Type B pancreatic cell (in vitro differentiated cells): Measurements from ENCODE around the gene PPP1R11. TPM values are rescaled to one million over a fixed set of nuclear protein-coding genes. Genes with fewer than 3 reads are reported as not detected.

Experiments
- DNase-seq: peaks from one replicate; pipeline ENCODE4 v3.0.0; 2021; ENCODE audit warnings: mixed read lengths; ENCODE audit not compliant: unreplicated experiment; ENCODE audit errors: extremely low spot score
- H3K27ac Mint-ChIP-seq: 2 replicates; pipeline ENCODE4 v1.8.0; 2021; ENCODE audit warnings: mild to moderate bottlenecking, mixed read lengths
- H3K27me3 Mint-ChIP-seq: 2 replicates; pipeline ENCODE4 v1.8.0; 2021; ENCODE audit warnings: mixed read lengths
- H3K36me3 Mint-ChIP-seq: 2 replicates; pipeline ENCODE4 v1.8.0; 2021; ENCODE audit warnings: mixed read lengths
- H3K4me1 Mint-ChIP-seq: one replicate; pipeline ENCODE4 v1.8.0; 2021; ENCODE audit warnings: mixed read lengths; ENCODE audit not compliant: unreplicated experiment
- H3K4me3 Mint-ChIP-seq: 2 replicates; pipeline ENCODE4 v1.8.0; 2021; ENCODE audit warnings: mild to moderate bottlenecking, mixed read lengths
- H3K9me3 Mint-ChIP-seq: 2 replicates; pipeline ENCODE4 v1.8.0; 2021; ENCODE audit warnings: mixed read lengths
- total RNA-seq: library from RNA; stranded (reverse); gene quantifications from 2 replicates; pipeline ENCODE4 v1.2.1, GENCODE V29; 2021; ENCODE audit warnings: low replicate concordance
- TF ChIP-seq, protein P1 (sequence below): fragments of 200-600 bp; sonication (generic); conservative IDR thresholded peaks from 2 replicates; pipeline ENCODE4 v1.5.0; 2021; ENCODE audit warnings: antibody characterized with exemption, mild to moderate bottlenecking

The PPP1R11 gene
- total RNA-seq, 1 donor from 2014 or later: 40.0 TPM

GRCh38 chr6:30102414-30102969 lies 35.5 kb downstream of the PPP1R11 start:
- DNase-seq: no peak
- no peaks in the 10 kb centered on the region for H3K36me3 Mint-ChIP-seq
- H3K4me3 Mint-ChIP-seq: peak overlapping the region; percentile 89
- no peaks in the 10 kb centered on the region for H3K9me3 Mint-ChIP-seq
- TF ChIP-seq, protein P1, sequence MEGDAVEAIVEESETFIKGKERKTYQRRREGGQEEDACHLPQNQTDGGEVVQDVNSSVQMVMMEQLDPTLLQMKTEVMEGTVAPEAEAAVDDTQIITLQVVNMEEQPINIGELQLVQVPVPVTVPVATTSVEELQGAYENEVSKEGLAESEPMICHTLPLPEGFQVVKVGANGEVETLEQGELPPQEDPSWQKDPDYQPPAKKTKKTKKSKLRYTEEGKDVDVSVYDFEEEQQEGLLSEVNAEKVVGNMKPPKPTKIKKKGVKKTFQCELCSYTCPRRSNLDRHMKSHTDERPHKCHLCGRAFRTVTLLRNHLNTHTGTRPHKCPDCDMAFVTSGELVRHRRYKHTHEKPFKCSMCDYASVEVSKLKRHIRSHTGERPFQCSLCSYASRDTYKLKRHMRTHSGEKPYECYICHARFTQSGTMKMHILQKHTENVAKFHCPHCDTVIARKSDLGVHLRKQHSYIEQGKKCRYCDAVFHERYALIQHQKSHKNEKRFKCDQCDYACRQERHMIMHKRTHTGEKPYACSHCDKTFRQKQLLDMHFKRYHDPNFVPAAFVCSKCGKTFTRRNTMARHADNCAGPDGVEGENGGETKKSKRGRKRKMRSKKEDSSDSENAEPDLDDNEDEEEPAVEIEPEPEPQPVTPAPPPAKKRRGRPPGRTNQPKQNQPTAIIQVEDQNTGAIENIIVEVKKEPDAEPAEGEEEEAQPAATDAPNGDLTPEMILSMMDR: no peak
- H3K4me1 Mint-ChIP-seq: peaks cover 18% of the 10 kb centered on the region
- H3K27me3 Mint-ChIP-seq: peaks cover 84% of the 10 kb centered on the region
- H3K27ac Mint-ChIP-seq: peak overlapping the region; percentile 8

- peaks cover 18% of the 10 kb centered on the region for H3K4me1 Mint-ChIP-seq
- no peaks in the 10 kb centered on the region for H3K36me3 Mint-ChIP-seq
- no peak for DNase-seq
- peak overlapping the region; percentile 8 for H3K27ac Mint-ChIP-seq
- H3K9me3 Mint-ChIP-seq: no peaks in the 10 kb centered on the region
- H3K27me3 Mint-ChIP-seq: peaks cover 84% of the 10 kb centered on the region
- TF ChIP-seq, protein P1: peak; percentile 91
- peak overlapping the region; percentile 89 for H3K4me3 Mint-ChIP-seq
Measured at GRCh38 chr6:30102970-30103871, 36.2 kb downstream of the PPP1R11 start.

- Mint-ChIP-seq H3K27ac (peak overlapping the region; percentile 8), H3K4me3 (peak overlapping the region; percentile 89), H3K4me1 (peaks cover 18% of the 10 kb centered on the region), H3K9me3 (no peaks in the 10 kb centered on the region), H3K36me3 (no peaks in the 10 kb centered on the region), H3K27me3 (peaks cover 84% of the 10 kb centered on the region)
- TF ChIP-seq, protein P1: no peak
- no peak for DNase-seq
Measured at GRCh38 chr6:30103872-30104179, 36.8 kb downstream of the PPP1R11 start.

- peaks cover 80% of the 10 kb centered on the region for H3K27me3 Mint-ChIP-seq
- H3K27ac Mint-ChIP-seq: no peak overlapping the region
- H3K4me1 Mint-ChIP-seq: peaks cover 18% of the 10 kb centered on the region
- no peaks in the 10 kb centered on the region for H3K9me3 Mint-ChIP-seq
- no peak overlapping the region for H3K4me3 Mint-ChIP-seq
- no peaks in the 10 kb centered on the region for H3K36me3 Mint-ChIP-seq
- TF ChIP-seq, protein P1: no peak
- DNase-seq: no peak
Measured at GRCh38 chr6:30104661-30105060, 37.7 kb downstream of the PPP1R11 start.

DNA sequence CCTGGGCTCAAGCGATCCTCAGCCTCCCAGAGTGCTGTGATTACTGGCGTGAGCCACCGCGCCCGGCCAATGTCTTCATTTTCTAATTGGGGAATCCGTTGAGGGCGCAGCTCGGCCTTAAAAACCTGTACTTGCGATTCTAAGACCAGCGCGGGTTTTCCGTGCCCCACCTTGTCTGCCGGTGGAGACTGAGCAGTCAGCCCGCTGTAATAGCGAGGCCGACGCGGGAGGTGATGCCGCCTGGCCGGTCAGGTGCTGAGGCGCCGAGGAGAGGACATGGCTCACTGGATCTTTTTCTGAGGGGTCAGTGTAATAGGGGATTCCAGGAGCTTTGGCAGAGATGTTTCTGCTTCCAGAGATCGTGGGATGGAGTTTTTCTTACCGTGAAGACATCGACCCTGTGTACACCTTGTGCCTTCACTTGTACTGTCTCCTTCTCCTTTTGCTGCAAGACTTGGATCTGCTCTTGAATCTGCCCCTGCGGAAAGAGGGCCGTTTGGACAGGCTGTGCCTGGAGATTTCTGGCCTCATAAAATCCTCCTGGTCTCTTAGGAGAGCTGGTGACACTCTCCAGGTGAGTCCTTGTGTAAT lies 44.4 kb downstream of the PPP1R11 start:
- Mint-ChIP-seq H3K27me3 (peaks cover 81% of the 10 kb centered on the region), H3K9me3 (no peaks in the 10 kb centered on the region), H3K4me3 (no peak overlapping the region), H3K36me3 (no peaks in the 10 kb centered on the region), H3K4me1 (no peaks in the 10 kb centered on the region), H3K27ac (no peak overlapping the region)
- no peak for DNase-seq
- TF ChIP-seq, protein P1: no peak
